HG03520 (cell line): ENCODE results near the gene TACO1.

ENCODE experiments used
- ATAC-seq: cut with Tn5 transposase; IDR thresholded peaks from one replicate; pipeline ENCODE4 v1.9.1; 2021; ENCODE audit warnings: mild to moderate bottlenecking, moderate library complexity; ENCODE audit not compliant: unreplicated experiment

The TACO1 gene

DNA sequence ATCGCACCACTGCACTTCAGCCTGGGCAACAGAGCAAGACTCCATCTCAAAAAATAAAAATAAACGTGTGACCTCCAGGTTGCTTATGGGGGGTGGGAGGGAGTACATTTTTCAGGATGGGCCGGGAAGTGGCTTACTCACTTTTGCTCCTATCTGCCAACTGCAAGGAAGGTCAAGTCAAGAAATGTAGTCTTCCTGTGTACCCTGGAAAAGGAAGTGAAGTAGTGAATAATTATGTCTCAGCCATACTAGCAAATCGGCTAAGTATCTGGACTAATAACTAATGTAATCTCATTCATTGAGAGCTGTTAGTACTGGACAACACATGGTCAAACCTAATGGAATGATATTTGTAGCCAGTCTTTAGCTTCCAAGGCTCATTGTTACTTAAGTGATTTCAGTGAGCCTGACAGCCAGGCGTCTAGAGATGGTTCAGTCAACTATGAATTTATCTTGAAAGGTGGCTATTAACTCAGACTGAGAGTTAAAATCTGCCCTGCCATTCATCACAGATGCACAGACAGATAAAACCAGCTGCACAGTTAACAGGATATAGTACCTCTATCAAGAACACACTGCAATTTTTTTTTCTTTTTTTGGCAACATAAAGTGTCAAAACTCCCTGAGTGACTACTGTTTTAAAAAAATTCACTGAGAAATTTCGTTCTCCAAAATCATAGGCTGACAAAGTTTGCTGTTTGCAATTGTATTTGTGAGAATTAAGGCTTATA is 3.7 kb upstream of the TACO1 start:
- ATAC-seq = no peak

DNA sequence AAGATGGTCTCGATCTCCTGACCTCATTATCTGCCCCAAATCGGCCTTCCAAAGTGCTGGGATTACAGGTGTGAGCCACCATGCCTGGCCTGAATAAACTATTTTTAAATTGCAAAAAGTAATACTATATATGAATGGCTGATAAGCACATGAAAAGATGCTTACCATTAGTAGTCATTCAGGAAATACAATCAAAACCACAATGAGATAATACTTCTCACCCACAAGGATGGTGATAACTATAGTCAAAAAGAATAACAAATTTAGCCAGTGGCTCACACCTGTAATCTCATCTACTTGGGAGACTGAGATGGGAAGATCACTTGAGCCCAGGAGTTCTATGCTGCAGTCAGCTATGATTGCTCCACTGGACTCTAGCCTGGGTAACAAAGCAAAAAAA is 2.4 kb upstream of the TACO1 start:
- no peak for ATAC-seq

DNA sequence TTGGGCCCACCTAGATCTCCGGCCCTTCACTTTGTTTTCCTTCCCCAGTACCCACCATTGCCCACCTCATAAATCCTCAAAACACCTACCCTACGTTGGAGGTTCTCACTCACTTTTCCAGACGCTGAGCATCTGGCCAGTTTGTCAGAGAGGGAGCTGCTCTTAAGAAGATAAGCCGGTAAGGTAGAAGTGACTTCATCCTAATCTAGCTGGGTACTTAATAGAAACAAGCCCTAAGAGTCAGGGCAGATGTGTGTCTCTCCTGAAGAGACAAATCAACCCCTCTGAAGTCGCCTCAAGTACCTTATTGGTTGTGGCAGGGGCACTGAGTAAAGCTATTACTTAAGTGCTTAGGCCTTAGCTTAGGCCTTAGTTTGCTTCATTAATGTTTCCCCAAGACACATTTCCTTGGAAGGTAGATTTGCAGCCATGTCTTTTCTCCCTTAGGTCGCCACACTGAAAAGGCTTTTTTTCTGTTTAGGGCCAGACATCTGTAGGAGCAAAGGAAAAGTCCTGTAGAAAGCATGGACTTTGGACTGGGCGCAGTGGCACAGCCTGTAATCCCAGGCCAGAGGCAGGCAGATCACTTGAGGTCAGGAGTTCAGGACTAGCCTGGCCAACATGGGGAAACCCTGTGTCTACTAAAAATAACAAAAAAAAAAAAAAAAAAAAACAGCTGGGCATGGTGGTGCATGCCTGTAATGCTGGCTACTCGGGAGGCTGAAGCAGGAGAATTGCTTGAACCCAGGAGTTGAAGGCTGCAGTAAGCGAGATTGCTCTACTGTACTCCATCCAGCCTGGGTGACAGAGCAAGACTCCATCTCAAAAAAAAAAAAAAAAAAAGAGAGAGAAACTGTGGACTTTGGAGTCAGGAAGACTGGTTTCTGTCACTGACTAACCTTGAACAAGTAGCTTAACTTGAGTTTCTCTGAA is 1.0 kb downstream of the TACO1 start:
- ATAC-seq = no peak

DNA sequence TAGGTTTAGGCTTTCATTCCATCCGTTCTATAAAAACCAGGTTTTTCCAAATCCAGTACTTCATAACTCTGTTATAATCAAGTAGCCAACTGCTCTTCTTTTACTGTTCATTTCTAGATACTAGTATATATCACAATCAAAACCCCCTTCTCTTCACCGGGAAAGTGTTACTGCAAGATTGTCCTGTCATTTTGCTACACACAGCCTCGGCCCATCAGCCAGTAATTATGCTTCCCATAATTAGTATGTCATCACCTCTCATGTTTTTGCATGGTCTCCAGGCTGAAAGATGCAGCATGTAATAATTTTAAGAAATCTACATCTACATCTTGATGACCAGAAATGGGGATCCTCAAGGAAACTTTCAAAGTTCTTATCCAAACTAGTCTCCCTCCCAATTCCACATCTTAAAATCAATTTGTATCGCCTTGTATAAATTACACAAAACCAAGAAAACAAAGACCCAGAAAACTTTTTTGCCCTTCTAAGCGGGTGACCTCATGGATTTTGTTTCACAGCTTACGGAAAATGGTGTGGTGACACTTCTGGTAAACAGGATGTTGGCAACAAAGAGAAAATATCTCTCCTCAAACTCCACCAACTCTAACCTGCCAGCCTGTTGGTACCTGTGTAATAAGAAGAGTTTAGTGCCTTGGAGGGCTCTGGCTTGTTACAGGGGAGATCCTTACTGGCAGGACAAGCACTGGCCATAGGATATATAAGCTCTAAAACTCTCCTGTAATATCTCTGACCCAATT is 9.3 kb downstream of the TACO1 start:
- ATAC-seq = no peak

DNA sequence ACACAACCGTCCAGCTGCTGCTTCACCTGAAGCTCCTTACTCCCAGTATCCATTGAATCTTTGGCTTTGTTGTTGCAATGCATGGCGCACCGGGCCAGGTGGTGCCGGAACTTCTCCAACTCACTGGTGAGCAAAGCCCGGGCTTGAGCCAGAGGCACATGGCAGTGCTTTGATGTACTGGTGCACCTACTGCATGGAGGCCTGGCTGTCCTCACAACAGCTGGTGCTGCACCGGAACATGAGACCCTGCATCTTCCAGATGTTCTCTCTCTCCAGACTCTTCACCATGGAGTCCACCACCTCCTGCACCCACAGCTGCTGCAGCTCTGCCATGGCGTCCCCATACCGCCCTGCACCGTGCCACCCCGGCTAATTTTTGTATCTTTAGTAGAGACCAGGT is 10.2 kb downstream of the TACO1 start:
- no peak for ATAC-seq

DNA sequence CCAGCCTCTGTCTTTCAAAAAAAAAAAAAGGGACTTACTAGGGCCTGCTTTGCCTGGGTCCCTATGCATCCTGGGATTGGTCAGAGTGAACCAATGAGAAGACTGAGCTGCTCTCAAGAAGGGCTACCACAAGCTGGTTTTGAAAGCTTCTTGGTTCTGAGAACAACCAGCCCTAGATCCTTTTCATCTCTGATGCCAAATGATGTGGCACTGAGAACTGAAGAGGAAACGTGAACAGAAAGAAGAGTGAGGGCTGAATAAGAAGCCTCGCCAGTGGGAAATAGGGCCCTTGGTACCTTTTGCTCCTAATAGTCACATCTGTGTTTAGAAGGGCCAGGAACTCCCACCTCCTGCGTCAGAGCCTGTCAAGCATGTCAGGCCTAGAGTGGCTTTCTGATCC is 10.7 kb downstream of the TACO1 start:
- ATAC-seq = no peak

DNA sequence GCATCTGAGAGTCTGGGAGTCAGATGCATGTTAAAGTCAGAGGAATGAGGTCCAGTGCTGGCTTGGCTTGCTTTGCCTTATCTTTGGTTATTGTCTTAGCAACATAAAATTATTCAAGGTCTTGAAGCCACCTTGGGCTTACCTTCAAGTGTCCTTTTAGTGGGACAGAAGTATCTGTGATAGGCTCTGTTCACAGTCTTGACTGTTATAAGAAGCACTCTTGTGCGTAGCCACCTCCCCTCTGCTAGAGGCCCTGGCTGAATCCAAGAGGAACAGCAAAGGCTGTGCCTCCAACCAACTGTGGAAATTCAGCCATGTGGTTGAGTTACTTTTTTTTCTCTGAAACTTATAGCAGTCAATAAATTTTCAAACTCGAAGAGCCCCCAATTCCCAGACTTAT is 13.0 kb downstream of the TACO1 start:
- ATAC-seq = no peak

DNA sequence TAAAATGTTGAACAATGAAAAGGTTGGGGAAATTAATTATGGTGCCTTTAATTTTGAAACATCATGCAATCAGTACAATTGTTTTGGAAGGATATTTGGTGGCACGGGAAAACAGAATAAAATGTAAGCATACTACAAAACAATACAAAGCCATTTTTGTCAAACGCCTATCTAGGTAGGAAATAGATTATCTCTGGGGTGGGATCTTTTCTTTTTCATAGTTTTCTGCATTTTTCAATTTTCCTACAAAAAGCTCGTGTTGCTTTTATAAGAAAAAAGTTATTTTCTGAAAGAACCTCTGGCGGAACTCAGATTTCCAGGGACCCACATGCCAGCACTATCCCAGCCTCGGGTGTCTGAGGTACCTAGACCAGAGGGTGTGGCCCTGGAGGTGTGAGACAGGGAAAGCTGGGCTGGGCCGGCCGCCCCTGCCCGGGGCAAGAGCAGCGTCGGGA is 20.6 kb downstream of the TACO1 start:
- ATAC-seq = no peak

DNA sequence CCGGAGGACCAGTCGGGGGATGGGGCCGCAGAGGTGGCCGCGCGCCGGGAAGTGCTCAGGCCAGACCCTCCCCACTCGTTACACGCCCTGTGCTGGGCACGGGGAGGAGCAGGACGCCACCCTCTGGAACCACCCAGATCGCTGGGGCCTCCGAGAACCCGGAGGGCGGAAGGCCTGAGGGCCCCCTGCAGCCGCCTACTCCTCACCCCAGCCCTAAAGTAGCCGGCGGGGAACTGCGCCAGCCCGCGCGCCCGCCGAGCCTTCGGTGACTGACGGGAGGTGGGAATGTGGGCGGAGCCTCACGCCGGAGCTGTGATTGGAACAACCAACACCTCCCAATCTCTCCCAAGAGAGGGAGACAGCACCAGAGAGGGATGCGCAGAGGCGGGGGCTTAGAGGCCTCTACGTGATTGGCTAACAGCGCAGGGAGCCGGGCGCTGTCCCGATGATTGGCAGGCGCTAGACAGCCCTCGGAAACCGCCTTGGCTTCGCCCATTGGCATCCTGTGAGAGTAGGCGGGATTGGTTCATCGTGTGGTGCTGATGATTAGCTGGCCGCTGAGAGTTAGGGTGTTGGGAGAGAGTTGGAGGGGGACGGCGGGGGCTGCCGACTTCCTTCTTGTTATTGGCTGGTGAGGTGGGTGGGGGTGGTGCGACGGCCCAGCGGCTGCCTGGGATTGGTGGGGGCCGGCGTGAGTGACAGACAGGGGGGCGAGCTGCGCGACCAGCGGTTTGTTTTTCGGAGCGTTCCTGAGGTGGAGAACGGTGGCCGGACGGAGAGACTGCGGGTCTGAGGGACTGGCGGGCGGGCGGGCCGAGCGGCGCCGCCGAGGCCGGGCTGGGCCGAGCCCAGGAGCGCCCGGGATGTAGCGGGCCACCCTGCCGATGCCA is 21.2 kb downstream of the TACO1 start, which contains the start of gene MAP3K3:
TSS of gene MAP3K3 (plus strand) at position 734 of the 890 bp plus-strand sequence. CDS start 343 bp downstream, outside the sequence.
- ATAC-seq = peak; percentile 85

DNA sequence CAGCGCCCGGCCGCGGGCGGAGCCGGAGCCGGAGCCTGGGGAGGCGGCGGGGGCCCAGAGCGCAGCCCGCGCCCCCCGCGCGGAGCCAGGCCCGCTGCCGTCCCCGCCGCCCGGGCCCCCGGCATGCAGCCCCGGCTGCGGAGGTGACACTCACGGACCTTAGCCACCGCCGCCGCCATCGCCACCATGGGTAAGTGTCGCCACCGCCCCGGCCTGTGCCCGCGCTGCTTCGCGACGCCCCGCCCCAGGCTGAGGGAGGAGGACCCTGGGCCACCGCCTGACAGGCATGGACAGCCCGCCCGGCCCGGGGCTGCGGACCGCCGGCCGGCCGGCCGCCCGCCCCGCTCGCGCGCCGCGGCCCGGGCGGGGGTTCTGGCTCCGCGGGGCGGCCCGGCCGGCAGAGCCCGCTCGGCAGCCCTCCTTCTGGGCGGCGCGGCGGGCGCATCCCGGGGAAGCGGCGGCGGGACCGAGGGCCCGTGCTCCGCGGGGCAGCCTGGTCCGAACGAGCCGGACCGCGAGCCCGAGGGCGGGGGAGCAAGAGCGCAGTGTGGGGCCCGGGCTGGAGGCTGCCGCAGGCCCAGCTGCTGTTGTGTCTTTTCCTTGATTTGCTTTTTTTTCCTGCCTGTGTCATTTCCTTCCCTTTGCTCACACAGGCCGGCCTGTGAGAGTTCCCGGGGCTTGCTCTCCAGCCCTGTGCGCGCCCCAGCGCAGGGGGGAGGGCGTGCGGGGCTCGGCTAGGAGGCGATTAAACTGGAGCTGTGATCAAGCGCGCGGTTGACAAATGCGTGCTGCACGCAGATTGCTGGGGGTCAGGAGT is 22.1 kb downstream of the TACO1 start:
- peak; percentile 25 for ATAC-seq

DNA sequence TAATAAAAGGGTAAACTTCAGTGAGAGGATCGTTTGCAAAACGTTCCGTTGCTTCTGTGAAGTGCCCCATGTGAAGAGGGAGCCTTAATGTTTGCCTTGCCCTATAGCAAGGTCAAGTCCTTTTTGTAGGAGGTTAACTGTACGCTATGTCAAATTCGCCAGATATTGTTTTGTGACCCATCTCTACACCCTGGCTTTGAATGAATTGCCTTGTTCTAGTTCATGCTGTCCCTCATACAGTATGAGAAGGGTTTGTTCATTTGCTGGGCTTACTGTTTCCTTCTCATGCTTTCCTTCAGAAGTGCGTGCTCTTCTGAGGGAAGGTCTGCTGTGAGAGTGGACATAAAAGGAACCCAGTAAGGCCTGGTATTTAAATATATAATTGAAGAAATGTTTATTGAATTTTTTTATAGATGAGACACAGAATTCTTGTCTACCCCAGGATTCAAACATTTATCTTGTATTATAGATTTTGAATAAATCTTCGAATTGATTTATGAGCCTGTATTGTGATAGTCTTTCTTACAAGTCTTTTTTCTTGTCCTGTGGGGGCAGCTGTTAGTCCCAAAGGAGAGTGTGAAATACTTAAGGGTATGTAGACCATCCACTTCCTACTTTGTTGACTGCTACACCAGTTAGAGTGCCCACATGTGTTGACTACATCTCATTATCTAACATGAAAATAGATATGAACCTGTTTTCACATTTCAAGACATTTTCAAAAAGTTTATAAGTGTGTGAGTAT is 23.3 kb downstream of the TACO1 start:
- ATAC-seq = no peak

DNA sequence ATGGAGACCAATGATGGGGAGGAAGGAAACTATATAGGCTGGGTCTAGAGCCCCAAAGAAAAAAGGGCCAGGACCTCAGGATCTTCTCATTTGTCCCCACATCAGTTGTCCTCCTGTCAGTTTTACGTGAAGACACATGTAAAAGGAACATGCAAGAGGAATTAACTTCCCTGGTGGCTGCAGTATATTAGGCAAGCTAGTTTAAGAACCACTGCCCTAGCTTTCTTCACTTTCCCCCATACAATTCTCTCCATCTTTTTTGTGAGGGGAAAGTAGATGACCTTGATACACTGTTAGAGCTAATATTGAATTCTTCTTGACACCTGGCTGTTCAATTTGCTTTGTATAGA is 23.8 kb downstream of the TACO1 start:
- no peak for ATAC-seq

DNA sequence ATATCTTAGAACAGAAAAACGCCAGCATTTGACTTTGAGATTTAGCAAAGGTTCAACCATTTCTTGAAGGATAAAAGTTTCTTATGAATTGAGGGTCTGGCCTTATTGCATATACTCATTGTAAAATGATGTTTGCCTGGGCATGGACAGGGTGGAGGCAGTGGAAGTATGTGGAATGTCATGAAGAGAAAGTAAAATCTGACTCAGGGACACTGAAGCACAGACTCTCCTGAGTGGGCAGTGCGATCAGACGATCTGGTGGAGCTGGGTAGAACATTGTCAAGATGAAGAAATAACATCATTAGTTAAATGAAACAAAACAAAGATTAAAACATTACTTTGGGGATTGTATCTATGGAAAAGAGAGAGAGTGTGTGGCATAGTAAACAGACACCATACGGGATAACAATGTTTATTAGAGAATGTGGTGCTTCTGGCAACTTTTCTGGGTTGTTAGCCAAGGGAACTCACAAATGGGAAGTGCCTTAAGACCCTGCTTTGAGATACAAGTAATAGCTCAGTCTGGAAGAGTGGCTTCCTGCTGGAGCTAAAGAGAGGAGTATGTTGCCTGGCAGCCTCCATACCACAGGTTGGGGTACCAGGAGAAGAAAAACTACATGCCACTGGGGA is 26.0 kb downstream of the TACO1 start:
- no peak for ATAC-seq

DNA sequence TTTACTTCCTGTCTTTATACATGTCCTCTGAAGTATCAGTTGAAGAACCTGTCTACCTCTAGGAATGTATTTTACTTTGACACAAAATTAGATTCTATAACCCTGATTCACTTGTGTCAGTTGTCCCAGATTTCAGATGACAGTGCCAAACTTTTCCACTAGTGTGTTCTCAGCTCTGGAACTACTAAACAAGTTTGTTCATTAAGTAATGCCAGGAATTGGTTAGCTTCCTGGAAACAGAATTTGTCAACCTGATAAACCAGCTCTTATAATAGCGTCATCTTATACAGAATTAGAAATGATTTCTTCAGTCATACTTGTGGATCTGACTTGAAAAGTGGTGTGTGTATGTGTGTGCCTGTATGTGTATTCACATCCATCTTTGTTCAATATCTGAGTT is 28.9 kb downstream of the TACO1 start:
- no peak for ATAC-seq

DNA sequence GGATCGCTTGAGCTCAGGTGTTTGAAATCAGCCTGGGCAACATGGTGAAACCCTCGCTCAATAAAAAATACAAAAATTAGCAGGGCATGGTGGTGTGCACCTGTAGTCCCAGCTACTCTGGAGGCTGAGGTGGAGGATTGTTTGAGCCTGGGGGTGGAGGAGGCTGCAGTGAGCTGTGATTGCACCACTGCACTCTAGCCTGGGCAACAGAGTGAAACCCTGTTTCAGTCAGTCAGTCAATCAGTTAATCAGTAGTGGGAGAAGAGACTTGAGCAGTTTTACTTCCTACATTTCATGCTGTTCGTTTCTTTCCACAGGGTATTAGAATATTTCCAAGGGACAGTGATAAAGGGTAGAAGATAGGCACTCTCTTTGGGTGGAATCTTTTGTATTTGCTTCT is 30.4 kb downstream of the TACO1 start:
- no peak for ATAC-seq

DNA sequence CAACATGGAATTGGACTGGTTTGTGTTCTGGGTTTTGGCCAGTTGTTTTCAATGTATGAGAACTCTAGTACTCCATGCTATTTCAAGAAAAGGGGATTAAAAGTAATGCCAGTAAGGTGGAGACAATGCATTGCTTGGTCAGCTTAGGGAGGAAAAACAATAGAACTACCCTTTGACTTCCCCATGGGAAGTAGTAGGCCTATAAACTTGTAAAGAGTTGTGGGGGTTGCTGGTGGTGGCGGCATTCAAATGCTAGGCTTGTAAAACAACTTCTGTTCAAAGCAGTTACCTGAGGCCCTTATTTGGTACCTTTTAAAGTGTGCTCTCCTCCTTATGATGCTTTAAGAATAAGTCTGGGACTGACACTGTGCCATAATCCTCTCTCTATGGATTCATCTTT is 30.9 kb downstream of the TACO1 start:
- ATAC-seq = no peak

DNA sequence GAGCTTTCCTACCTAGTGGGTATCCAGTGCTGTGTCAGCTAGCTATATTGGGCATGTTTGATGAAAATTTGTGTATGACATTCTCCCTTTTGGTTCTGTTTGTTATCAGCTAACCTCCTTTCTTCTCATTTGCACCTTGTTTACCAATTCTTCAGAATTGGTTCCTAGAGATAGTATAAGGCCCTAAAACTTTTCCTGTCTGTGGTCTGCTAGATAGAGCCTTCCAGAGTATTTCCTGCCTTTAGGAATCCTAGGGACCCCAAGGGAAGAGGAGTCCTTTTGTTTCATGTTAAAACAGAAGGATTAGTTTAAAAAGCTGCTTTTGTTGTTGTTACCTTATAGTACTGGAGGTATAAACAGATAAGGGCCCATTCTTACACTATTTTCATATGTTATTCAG is 33.0 kb downstream of the TACO1 start:
- no peak for ATAC-seq

DNA sequence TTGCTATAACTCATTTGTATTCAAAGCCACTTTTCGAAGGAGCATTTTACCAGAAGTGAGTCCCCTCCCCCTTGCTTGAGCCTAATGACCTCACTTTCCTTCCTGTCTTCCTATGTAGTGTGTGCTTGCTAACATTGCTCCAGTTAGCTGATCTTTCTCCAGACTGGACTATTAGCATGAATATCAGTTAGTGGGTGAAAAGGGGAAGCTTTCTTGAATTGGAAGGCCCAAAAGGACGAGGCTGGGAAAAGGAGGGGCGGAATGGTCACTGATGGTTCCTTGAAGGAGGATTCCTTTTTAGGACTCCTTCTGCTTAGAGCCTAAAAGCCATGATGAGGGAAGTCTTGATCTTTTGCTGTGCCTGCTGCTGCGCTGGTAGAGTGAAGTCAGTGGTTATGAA is 33.5 kb downstream of the TACO1 start:
- ATAC-seq = no peak
